HepG2 (cell line): Measurements from ENCODE around the gene COQ10B. TPM values are rescaled to one million over a fixed set of nuclear protein-coding genes. Genes with fewer than 3 reads are reported as not detected.
A peak's percentile ranks its signal among the peaks of the same experiment; 100 is the strongest.

Experiments
- AGO2 ChIP-seq: fragments of 200-400 bp; formaldehyde crosslinking; optimal IDR thresholded peaks from 2 replicates; pipeline ENCODE3; 2017; ENCODE audit warnings: mild to moderate bottlenecking, low read depth, low read length, moderate library complexity
- ELF1 ChIP-seq: sonication (generic); formaldehyde crosslinking; IDR thresholded peaks from 2 replicates; pipeline ENCODE4 v1.4.0; 2020; ENCODE audit warnings: missing genetic modification reagents
- HDAC2 ChIP-seq: sonication (generic); formaldehyde crosslinking; IDR thresholded peaks from 2 replicates; pipeline ENCODE4 v1.4.0; 2020; ENCODE audit warnings: missing genetic modification reagents
- HES4 ChIP-seq: sonication (generic); formaldehyde crosslinking; IDR thresholded peaks from 2 replicates; pipeline ENCODE4 v1.9.0; 2021; ENCODE audit warnings: mild to moderate bottlenecking, missing genetic modification reagents, borderline replicate concordance
- HNRNPLL ChIP-seq: fragments of 200-400 bp; formaldehyde crosslinking; IDR thresholded peaks from 2 replicates; pipeline ENCODE4 v1.6.1; 2017; ENCODE audit warnings: mild to moderate bottlenecking, low read depth, low read length; ENCODE audit not compliant: poor library complexity, severe bottlenecking
- IRF2 ChIP-seq: IDR thresholded peaks from 2 replicates; pipeline ENCODE4 v1.6.1; 2018; ENCODE audit warnings: missing genetic modification reagents, missing compliant biosample characterization
- NR2F1 ChIP-seq, 2 experiments: fragments of 450-650 bp in 1 of 2; formaldehyde crosslinking in 1 of 2; IDR thresholded peaks; 2 replicates each; pipeline versions ENCODE4 v1.5.0 to v1.6.1; 2016 to 2020; ENCODE audit warnings: mild to moderate bottlenecking in 1 of 2, missing compliant biosample characterization in 1 of 2, missing genetic modification reagents in 1 of 2, moderate library complexity in 1 of 2
- ONECUT2 ChIP-seq: sonication (generic); formaldehyde crosslinking; IDR thresholded peaks from 2 replicates; pipeline ENCODE4 v1.4.0; 2020; ENCODE audit warnings: missing genetic modification reagents
- PHF8 ChIP-seq: sonication (generic); formaldehyde crosslinking; IDR thresholded peaks from 2 replicates; pipeline ENCODE4 v1.5.0; 2020; ENCODE audit warnings: missing genetic modification reagents
- SALL2 ChIP-seq: sonication (generic); formaldehyde crosslinking; IDR thresholded peaks from 2 replicates; pipeline ENCODE4 v1.8.1; 2023; ENCODE audit warnings: mild to moderate bottlenecking, missing genetic modification reagents, inconsistent platforms
- SMAD3 ChIP-seq: sonication (generic); formaldehyde crosslinking; IDR thresholded peaks from 2 replicates; pipeline ENCODE4 v1.4.0; 2020; ENCODE audit warnings: missing genetic modification reagents
- ZBTB7B ChIP-seq: sonication (generic); formaldehyde crosslinking; IDR thresholded peaks from 2 replicates; pipeline ENCODE4 v1.4.0; 2020; ENCODE audit warnings: missing genetic modification reagents
- ZGPAT ChIP-seq: IDR thresholded peaks from 2 replicates; pipeline ENCODE4 v1.6.1; 2016; ENCODE audit warnings: mild to moderate bottlenecking
- ZIK1 ChIP-seq: sonication (generic); formaldehyde crosslinking; IDR thresholded peaks from 2 replicates; pipeline ENCODE4 v1.5.0; 2020; ENCODE audit warnings: mild to moderate bottlenecking, low read depth, missing genetic modification reagents, borderline replicate concordance
- ZNF20 ChIP-seq: sonication (generic); formaldehyde crosslinking; IDR thresholded peaks from 2 replicates; pipeline ENCODE4 v1.4.0; 2020; ENCODE audit warnings: mild to moderate bottlenecking, moderate library complexity, missing genetic modification reagents
- ZNF205 ChIP-seq: IDR thresholded peaks from 2 replicates; pipeline ENCODE4 v1.6.1; 2018; ENCODE audit warnings: missing biosample characterization, missing genetic modification reagents
- ZNF275 ChIP-seq: sonication (generic); formaldehyde crosslinking; IDR thresholded peaks from 2 replicates; pipeline ENCODE4 v1.8.0; 2022; ENCODE audit warnings: missing genetic modification reagents, mild to moderate bottlenecking, inconsistent platforms, borderline replicate concordance
- ZNF296 ChIP-seq: sonication (generic); formaldehyde crosslinking; conservative IDR thresholded peaks from 2 replicates; pipeline ENCODE4 v1.5.0; 2020; ENCODE audit warnings: mild to moderate bottlenecking, missing genetic modification reagents
- ZNF513 ChIP-seq: sonication (generic); formaldehyde crosslinking; conservative IDR thresholded peaks from 2 replicates; pipeline ENCODE4 v1.5.0; 2020; ENCODE audit warnings: missing genetic modification reagents
- ZNF761 ChIP-seq: sonication (generic); formaldehyde crosslinking; conservative IDR thresholded peaks from 2 replicates; pipeline ENCODE4 v1.4.0; 2020; ENCODE audit warnings: mild to moderate bottlenecking, missing genetic modification reagents
- ZNF781 ChIP-seq: sonication (generic); formaldehyde crosslinking; IDR thresholded peaks from 2 replicates; pipeline ENCODE4 v1.5.1; 2020; ENCODE audit warnings: borderline replicate concordance, mild to moderate bottlenecking, missing genetic modification reagents; ENCODE audit errors: not compliant biosample characterization
- polyA plus RNA-seq, 8 experiments: library from polyadenylated mRNA; depleted of rRNA in 3 of 8; stranded (reverse) in 7 of 8; unstranded in 1 of 8; fragments of >200 nt; fragmentation: Illumina TruSeq in 4 of 8; extraction: Trizol in 4 of 8; gene quantifications; 2 replicates each; pipeline versions ENCODE4 v1.2.1 to v1.2.3, GENCODE V29; 2011 to 2016; ENCODE audit warnings: low read depth in 4 of 8, missing spikeins in 1 of 8, mixed read lengths in 1 of 8; ENCODE audit not compliant: insufficient read depth in 1 of 8
- total RNA-seq, 5 experiments: library from RNA; depleted of rRNA; stranded (reverse); fragments of >200 nt; fragmentation: Illumina TruSeq; extraction: Trizol; gene quantifications; 2 replicates each; pipeline ENCODE4 v1.2.3, GENCODE V29; 2016; ENCODE audit warnings: low read depth in 1 of 5
- TF ChIP-seq, protein P1 (sequence below): sonication (generic); formaldehyde crosslinking; IDR thresholded peaks from 2 replicates; pipeline ENCODE4 v1.9.0; 2021; ENCODE audit warnings: missing genetic modification reagents, borderline replicate concordance
- TF ChIP-seq, protein P2 (sequence below): sonication (generic); formaldehyde crosslinking; IDR thresholded peaks from 2 replicates; pipeline ENCODE4 v1.8.0; 2022; ENCODE audit warnings: mild to moderate bottlenecking, missing genetic modification reagents, moderate library complexity

The COQ10B gene
- total and polyA plus RNA-seq, 2 of the 13 experiments (the other 11 are each of a cell fraction or from before 2014, with no cell fraction given), result 4.6 to 34.9 TPM

GRCh38 chr2:197515739-197516392 lies 62.5 kb downstream of the COQ10B start, which contains the start of gene MOB4 (continued):
- TF ChIP-seq AGO2, result peak; percentile 97
- peak; percentile 97 for TF ChIP-seq ZNF781 (CRISPR knock-in tag)
- TF ChIP-seq ZGPAT, result peak; percentile 100
- TF ChIP-seq, protein P1, sequence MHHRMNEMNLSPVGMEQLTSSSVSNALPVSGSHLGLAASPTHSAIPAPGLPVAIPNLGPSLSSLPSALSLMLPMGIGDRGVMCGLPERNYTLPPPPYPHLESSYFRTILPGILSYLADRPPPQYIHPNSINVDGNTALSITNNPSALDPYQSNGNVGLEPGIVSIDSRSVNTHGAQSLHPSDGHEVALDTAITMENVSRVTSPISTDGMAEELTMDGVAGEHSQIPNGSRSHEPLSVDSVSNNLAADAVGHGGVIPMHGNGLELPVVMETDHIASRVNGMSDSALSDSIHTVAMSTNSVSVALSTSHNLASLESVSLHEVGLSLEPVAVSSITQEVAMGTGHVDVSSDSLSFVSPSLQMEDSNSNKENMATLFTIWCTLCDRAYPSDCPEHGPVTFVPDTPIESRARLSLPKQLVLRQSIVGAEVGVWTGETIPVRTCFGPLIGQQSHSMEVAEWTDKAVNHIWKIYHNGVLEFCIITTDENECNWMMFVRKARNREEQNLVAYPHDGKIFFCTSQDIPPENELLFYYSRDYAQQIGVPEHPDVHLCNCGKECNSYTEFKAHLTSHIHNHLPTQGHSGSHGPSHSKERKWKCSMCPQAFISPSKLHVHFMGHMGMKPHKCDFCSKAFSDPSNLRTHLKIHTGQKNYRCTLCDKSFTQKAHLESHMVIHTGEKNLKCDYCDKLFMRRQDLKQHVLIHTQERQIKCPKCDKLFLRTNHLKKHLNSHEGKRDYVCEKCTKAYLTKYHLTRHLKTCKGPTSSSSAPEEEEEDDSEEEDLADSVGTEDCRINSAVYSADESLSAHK (CRISPR knock-in tag), result no peak
- peak; percentile 97 for TF ChIP-seq HNRNPLL
- TF ChIP-seq ONECUT2 (CRISPR knock-in tag), result no peak
- peak; percentile 95 for TF ChIP-seq HES4 (CRISPR knock-in tag)
- TF ChIP-seq IRF2 (CRISPR knock-in tag), result peak; percentile 98
- TF ChIP-seq NR2F1 (CRISPR knock-in tag; IDR thresholded peaks at IDR 0.05), result peak in 1 of 2 experiments; percentile 64; a peak in 3 of 4 replicates
- TF ChIP-seq ZNF296 (CRISPR knock-in tag), result peak; percentile 89
- peak; percentile 95 for TF ChIP-seq ZNF275 (CRISPR knock-in tag)
- TF ChIP-seq HDAC2 (CRISPR knock-in tag), result peak; percentile 99
- no peak; the same call in none of the 2 replicates for TF ChIP-seq ZBTB7B (CRISPR knock-in tag)
- peak; percentile 97 for TF ChIP-seq ZNF205 (CRISPR knock-in tag)
- TF ChIP-seq SMAD3 (CRISPR knock-in tag), result peak; percentile 93; the same call in 1 of the 2 replicates
- peak; percentile 100 for TF ChIP-seq PHF8 (CRISPR knock-in tag)
- TF ChIP-seq ELF1 (CRISPR knock-in tag), result peak; percentile 99
- TF ChIP-seq, protein P2, sequence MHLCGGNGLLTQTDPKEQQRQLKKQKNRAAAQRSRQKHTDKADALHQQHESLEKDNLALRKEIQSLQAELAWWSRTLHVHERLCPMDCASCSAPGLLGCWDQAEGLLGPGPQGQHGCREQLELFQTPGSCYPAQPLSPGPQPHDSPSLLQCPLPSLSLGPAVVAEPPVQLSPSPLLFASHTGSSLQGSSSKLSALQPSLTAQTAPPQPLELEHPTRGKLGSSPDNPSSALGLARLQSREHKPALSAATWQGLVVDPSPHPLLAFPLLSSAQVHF (CRISPR knock-in tag), result peak; percentile 96
- peak; percentile 97 for TF ChIP-seq ZNF761 (CRISPR knock-in tag)
- TF ChIP-seq SALL2 (CRISPR knock-in tag), result peak; percentile 98
- TF ChIP-seq ZNF20 (CRISPR knock-in tag), result peak; percentile 61; the same call in 1 of the 2 replicates
- TF ChIP-seq ZNF513 (CRISPR knock-in tag), result peak; percentile 26; the same call in 1 of the 2 replicates
- peak; percentile 91 for TF ChIP-seq ZIK1 (CRISPR knock-in tag)
